Stomach (tissue), 4 donors: ENCODE measurements around the gene TBRG1.

Experiments
- CTCF ChIP-seq, 7 experiments: fragments of 450-650 bp in 4 of 7; fragments of 200-600 bp in 3 of 7; sonication (generic) in 3 of 7; IDR thresholded peaks; one replicate each; pipeline ENCODE4 v1.5.1; 2016 to 2019; ENCODE audit warnings: antibody characterized with exemption in 7 of 7, control low read depth in 2 of 7, mild to moderate bottlenecking in 1 of 7
- POLR2AphosphoS5 ChIP-seq, 3 donors: sonication (generic); formaldehyde crosslinking; IDR thresholded peaks; one replicate each; pipeline ENCODE4 v1.6.1; 2016; ENCODE audit warnings: antibody characterized with exemption in 3 of 3

- TF ChIP-seq POLR2AphosphoS5 (IDR thresholded peaks at IDR 0.05) (no peak), CTCF (IDR thresholded peaks at IDR 0.05) (no peak)
Observed at GRCh38 chr11:124611064-124611463, 11.6 kb upstream of the TBRG1 start, which contains the start of gene PANX3.
